Measurements from ENCODE around the gene TMEM270. TPM values are rescaled to one million over a fixed set of nuclear protein-coding genes. Genes with fewer than 3 reads are reported as not detected.

TMEM270 gene
- total RNA-seq, 1 experiment from 2014 or later, result 0.28 TPM

DNA sequence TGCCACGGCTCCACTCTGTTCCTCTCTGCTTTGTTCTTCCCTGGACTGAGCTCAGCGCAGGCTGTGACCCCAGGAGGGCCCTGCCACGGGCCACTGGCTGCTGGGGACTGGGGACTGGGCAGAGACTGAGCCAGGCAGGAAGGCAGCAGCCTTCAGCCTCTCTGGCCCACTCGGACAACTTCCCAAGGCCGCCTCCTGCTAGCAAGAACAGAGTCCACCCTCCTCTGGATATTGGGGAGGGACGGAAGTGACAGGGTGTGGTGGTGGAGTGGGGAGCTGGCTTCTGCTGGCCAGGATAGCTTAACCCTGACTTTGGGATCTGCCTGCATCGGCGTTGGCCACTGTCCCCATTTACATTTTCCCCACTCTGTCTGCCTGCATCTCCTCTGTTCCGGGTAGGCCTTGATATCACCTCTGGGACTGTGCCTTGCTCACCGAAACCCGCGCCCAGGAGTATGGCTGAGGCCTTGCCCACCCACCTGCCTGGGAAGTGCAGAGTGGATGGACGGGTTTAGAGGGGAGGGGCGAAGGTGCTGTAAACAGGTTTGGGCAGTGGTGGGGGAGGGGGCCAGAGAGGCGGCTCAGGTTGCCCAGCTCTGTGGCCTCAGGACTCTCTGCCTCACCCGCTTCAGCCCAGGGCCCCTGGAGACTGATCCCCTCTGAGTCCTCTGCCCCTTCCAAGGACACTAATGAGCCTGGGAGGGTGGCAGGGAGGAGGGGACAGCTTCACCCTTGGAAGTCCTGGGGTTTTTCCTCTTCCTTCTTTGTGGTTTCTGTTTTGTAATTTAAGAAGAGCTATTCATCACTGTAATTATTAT, 28.9 kb upstream of the TMEM270 start (continued):
- TF ChIP-seq, protein P1, sequence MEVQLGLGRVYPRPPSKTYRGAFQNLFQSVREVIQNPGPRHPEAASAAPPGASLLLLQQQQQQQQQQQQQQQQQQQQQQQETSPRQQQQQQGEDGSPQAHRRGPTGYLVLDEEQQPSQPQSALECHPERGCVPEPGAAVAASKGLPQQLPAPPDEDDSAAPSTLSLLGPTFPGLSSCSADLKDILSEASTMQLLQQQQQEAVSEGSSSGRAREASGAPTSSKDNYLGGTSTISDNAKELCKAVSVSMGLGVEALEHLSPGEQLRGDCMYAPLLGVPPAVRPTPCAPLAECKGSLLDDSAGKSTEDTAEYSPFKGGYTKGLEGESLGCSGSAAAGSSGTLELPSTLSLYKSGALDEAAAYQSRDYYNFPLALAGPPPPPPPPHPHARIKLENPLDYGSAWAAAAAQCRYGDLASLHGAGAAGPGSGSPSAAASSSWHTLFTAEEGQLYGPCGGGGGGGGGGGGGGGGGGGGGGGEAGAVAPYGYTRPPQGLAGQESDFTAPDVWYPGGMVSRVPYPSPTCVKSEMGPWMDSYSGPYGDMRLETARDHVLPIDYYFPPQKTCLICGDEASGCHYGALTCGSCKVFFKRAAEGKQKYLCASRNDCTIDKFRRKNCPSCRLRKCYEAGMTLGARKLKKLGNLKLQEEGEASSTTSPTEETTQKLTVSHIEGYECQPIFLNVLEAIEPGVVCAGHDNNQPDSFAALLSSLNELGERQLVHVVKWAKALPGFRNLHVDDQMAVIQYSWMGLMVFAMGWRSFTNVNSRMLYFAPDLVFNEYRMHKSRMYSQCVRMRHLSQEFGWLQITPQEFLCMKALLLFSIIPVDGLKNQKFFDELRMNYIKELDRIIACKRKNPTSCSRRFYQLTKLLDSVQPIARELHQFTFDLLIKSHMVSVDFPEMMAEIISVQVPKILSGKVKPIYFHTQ (CRISPR knock-in tag; IDR thresholded peaks at IDR 0.05), result no peak
- no peak for TF ChIP-seq NFATC4 (CRISPR knock-in tag; IDR thresholded peaks at IDR 0.05)
- TF ChIP-seq, protein P2, sequence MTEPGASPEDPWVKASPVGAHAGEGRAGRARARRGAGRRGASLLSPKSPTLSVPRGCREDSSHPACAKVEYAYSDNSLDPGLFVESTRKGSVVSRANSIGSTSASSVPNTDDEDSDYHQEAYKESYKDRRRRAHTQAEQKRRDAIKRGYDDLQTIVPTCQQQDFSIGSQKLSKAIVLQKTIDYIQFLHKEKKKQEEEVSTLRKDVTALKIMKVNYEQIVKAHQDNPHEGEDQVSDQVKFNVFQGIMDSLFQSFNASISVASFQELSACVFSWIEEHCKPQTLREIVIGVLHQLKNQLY (CRISPR knock-in tag; IDR thresholded peaks at IDR 0.05), result no peak
- 0 out of 2 replicates have a peak, but pooled peaks have one; percentile 16 for TF ChIP-seq EMX1 (CRISPR knock-in tag; IDR thresholded peaks at IDR 0.05)
- TF ChIP-seq, protein P3, sequence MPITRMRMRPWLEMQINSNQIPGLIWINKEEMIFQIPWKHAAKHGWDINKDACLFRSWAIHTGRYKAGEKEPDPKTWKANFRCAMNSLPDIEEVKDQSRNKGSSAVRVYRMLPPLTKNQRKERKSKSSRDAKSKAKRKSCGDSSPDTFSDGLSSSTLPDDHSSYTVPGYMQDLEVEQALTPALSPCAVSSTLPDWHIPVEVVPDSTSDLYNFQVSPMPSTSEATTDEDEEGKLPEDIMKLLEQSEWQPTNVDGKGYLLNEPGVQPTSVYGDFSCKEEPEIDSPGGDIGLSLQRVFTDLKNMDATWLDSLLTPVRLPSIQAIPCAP (CRISPR knock-in tag; IDR thresholded peaks at IDR 0.05), result no peak
- no peak for TF ChIP-seq OVOL2 (CRISPR knock-in tag; IDR thresholded peaks at IDR 0.05; ENCODE audit: borderline replicate concordance)
- TF ChIP-seq, protein P4, sequence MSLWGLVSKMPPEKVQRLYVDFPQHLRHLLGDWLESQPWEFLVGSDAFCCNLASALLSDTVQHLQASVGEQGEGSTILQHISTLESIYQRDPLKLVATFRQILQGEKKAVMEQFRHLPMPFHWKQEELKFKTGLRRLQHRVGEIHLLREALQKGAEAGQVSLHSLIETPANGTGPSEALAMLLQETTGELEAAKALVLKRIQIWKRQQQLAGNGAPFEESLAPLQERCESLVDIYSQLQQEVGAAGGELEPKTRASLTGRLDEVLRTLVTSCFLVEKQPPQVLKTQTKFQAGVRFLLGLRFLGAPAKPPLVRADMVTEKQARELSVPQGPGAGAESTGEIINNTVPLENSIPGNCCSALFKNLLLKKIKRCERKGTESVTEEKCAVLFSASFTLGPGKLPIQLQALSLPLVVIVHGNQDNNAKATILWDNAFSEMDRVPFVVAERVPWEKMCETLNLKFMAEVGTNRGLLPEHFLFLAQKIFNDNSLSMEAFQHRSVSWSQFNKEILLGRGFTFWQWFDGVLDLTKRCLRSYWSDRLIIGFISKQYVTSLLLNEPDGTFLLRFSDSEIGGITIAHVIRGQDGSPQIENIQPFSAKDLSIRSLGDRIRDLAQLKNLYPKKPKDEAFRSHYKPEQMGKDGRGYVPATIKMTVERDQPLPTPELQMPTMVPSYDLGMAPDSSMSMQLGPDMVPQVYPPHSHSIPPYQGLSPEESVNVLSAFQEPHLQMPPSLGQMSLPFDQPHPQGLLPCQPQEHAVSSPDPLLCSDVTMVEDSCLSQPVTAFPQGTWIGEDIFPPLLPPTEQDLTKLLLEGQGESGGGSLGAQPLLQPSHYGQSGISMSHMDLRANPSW (CRISPR knock-in tag; conservative IDR thresholded peaks at IDR 0.05; ENCODE audit: low read depth), result no peak
- TF ChIP-seq, protein P5, sequence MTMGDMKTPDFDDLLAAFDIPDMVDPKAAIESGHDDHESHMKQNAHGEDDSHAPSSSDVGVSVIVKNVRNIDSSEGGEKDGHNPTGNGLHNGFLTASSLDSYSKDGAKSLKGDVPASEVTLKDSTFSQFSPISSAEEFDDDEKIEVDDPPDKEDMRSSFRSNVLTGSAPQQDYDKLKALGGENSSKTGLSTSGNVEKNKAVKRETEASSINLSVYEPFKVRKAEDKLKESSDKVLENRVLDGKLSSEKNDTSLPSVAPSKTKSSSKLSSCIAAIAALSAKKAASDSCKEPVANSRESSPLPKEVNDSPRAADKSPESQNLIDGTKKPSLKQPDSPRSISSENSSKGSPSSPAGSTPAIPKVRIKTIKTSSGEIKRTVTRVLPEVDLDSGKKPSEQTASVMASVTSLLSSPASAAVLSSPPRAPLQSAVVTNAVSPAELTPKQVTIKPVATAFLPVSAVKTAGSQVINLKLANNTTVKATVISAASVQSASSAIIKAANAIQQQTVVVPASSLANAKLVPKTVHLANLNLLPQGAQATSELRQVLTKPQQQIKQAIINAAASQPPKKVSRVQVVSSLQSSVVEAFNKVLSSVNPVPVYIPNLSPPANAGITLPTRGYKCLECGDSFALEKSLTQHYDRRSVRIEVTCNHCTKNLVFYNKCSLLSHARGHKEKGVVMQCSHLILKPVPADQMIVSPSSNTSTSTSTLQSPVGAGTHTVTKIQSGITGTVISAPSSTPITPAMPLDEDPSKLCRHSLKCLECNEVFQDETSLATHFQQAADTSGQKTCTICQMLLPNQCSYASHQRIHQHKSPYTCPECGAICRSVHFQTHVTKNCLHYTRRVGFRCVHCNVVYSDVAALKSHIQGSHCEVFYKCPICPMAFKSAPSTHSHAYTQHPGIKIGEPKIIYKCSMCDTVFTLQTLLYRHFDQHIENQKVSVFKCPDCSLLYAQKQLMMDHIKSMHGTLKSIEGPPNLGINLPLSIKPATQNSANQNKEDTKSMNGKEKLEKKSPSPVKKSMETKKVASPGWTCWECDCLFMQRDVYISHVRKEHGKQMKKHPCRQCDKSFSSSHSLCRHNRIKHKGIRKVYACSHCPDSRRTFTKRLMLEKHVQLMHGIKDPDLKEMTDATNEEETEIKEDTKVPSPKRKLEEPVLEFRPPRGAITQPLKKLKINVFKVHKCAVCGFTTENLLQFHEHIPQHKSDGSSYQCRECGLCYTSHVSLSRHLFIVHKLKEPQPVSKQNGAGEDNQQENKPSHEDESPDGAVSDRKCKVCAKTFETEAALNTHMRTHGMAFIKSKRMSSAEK (CRISPR knock-in tag; IDR thresholded peaks at IDR 0.05; ENCODE audit: borderline replicate concordance), result no peak
- TF ChIP-seq, protein P6, sequence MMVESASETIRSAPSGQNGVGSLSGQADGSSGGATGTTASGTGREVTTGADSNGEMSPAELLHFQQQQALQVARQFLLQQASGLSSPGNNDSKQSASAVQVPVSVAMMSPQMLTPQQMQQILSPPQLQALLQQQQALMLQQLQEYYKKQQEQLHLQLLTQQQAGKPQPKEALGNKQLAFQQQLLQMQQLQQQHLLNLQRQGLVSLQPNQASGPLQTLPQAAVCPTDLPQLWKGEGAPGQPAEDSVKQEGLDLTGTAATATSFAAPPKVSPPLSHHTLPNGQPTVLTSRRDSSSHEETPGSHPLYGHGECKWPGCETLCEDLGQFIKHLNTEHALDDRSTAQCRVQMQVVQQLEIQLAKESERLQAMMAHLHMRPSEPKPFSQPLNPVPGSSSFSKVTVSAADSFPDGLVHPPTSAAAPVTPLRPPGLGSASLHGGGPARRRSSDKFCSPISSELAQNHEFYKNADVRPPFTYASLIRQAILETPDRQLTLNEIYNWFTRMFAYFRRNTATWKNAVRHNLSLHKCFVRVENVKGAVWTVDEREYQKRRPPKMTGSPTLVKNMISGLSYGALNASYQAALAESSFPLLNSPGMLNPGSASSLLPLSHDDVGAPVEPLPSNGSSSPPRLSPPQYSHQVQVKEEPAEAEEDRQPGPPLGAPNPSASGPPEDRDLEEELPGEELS (CRISPR knock-in tag; IDR thresholded peaks at IDR 0.05), result peak; percentile 96
- TF ChIP-seq, protein P7, sequence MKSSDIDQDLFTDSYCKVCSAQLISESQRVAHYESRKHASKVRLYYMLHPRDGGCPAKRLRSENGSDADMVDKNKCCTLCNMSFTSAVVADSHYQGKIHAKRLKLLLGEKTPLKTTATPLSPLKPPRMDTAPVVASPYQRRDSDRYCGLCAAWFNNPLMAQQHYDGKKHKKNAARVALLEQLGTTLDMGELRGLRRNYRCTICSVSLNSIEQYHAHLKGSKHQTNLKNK (CRISPR knock-in tag; IDR thresholded peaks at IDR 0.05), result no peak
- TF ChIP-seq, protein P8, sequence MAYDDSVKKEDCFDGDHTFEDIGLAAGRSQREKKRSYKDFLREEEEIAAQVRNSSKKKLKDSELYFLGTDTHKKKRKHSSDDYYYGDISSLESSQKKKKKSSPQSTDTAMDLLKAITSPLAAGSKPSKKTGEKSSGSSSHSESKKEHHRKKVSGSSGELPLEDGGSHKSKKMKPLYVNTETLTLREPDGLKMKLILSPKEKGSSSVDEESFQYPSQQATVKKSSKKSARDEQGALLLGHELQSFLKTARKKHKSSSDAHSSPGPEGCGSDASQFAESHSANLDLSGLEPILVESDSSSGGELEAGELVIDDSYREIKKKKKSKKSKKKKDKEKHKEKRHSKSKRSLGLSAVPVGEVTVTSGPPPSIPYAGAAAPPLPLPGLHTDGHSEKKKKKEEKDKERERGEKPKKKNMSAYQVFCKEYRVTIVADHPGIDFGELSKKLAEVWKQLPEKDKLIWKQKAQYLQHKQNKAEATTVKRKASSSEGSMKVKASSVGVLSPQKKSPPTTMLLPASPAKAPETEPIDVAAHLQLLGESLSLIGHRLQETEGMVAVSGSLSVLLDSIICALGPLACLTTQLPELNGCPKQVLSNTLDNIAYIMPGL (CRISPR knock-in tag; IDR thresholded peaks at IDR 0.05), result no peak
- no peak for TF ChIP-seq SMAD4 (CRISPR knock-in tag; IDR thresholded peaks at IDR 0.05)
- TF ChIP-seq, protein P9, sequence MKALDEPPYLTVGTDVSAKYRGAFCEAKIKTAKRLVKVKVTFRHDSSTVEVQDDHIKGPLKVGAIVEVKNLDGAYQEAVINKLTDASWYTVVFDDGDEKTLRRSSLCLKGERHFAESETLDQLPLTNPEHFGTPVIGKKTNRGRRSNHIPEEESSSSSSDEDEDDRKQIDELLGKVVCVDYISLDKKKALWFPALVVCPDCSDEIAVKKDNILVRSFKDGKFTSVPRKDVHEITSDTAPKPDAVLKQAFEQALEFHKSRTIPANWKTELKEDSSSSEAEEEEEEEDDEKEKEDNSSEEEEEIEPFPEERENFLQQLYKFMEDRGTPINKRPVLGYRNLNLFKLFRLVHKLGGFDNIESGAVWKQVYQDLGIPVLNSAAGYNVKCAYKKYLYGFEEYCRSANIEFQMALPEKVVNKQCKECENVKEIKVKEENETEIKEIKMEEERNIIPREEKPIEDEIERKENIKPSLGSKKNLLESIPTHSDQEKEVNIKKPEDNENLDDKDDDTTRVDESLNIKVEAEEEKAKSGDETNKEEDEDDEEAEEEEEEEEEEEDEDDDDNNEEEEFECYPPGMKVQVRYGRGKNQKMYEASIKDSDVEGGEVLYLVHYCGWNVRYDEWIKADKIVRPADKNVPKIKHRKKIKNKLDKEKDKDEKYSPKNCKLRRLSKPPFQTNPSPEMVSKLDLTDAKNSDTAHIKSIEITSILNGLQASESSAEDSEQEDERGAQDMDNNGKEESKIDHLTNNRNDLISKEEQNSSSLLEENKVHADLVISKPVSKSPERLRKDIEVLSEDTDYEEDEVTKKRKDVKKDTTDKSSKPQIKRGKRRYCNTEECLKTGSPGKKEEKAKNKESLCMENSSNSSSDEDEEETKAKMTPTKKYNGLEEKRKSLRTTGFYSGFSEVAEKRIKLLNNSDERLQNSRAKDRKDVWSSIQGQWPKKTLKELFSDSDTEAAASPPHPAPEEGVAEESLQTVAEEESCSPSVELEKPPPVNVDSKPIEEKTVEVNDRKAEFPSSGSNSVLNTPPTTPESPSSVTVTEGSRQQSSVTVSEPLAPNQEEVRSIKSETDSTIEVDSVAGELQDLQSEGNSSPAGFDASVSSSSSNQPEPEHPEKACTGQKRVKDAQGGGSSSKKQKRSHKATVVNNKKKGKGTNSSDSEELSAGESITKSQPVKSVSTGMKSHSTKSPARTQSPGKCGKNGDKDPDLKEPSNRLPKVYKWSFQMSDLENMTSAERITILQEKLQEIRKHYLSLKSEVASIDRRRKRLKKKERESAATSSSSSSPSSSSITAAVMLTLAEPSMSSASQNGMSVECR (CRISPR knock-in tag; IDR thresholded peaks at IDR 0.05; ENCODE audit: borderline replicate concordance), result peak; percentile 69; the same call in 1 of the 2 replicates
- no peak for TF ChIP-seq MYBL2 (CRISPR knock-in tag; IDR thresholded peaks at IDR 0.05)
- TF ChIP-seq CREM (CRISPR knock-in tag; IDR thresholded peaks at IDR 0.05), result no peak

All from WTC11 (cell line).